Measurements from ENCODE around the gene B3GNT3.

B3GNT3 gene

GRCh38 chr19:17843292-17843827 is 48.4 kb downstream of the B3GNT3 start:
- Histone ChIP-seq H3K27ac (ENCODE audit: insufficient read depth, low read length, poor library complexity, severe bottlenecking) (peak overlapping the region; percentile 33), H3K27me3 (replicated peaks; ENCODE audit: control insufficient read depth, insufficient read depth, low read length, poor library complexity, severe bottlenecking) (no peaks in the 10 kb centered on the region), H3K4me3 (ENCODE audit: insufficient read depth, low read depth, low read length, poor library complexity, severe bottlenecking) (no peak overlapping the region), H3K4me1 (ENCODE audit: control insufficient read depth, insufficient read depth, low read length, poor library complexity, severe bottlenecking) (peaks cover 42% of the 10 kb centered on the region), H3K36me3 (ENCODE audit: control insufficient read depth, insufficient read depth, low read length) (peaks cover 56% of the 10 kb centered on the region), H3K9me3 (ENCODE audit: control insufficient read depth, low read length) (no peaks in the 10 kb centered on the region)
- DNase-seq, result no peak

GRCh38 chr19:17843908-17844490 is 49.1 kb downstream of the B3GNT3 start:
- no peak overlapping the region for H3K4me3 ChIP-seq (ENCODE audit: insufficient read depth, low read depth, low read length, poor library complexity, severe bottlenecking)
- no peak overlapping the region for H3K27ac ChIP-seq (ENCODE audit: insufficient read depth, low read length, poor library complexity, severe bottlenecking)
- peaks cover 49% of the 10 kb centered on the region for H3K4me1 ChIP-seq (ENCODE audit: control insufficient read depth, insufficient read depth, low read length, poor library complexity, severe bottlenecking)
- peaks cover 52% of the 10 kb centered on the region for H3K36me3 ChIP-seq (ENCODE audit: control insufficient read depth, insufficient read depth, low read length)
- no peak for DNase-seq
- no peaks in the 10 kb centered on the region for H3K27me3 ChIP-seq (replicated peaks; ENCODE audit: control insufficient read depth, insufficient read depth, low read length, poor library complexity, severe bottlenecking)
- no peaks in the 10 kb centered on the region for H3K9me3 ChIP-seq (ENCODE audit: control insufficient read depth, low read length)

- Histone ChIP-seq H3K4me1 (ENCODE audit: control insufficient read depth, insufficient read depth, low read length, poor library complexity, severe bottlenecking) (peaks cover 64% of the 10 kb centered on the region), H3K27me3 (replicated peaks; ENCODE audit: control insufficient read depth, insufficient read depth, low read length, poor library complexity, severe bottlenecking) (no peaks in the 10 kb centered on the region), H3K9me3 (ENCODE audit: control insufficient read depth, low read length) (no peaks in the 10 kb centered on the region), H3K4me3 (ENCODE audit: insufficient read depth, low read depth, low read length, poor library complexity, severe bottlenecking) (peak overlapping the region; percentile 70), H3K27ac (ENCODE audit: insufficient read depth, low read length, poor library complexity, severe bottlenecking) (peak overlapping the region; percentile 96), H3K36me3 (ENCODE audit: control insufficient read depth, insufficient read depth, low read length) (peaks cover 32% of the 10 kb centered on the region)
- peak; percentile 51 to 66 (median 59) for DNase-seq
Measured at GRCh38 chr19:17846146-17846545, 51.2 kb downstream of the B3GNT3 start.

GRCh38 chr19:17847538-17848366 is 52.8 kb downstream of the B3GNT3 start, which contains the start of gene JAK3:
Gene JAK3, minus strand, starts transcription at chr19:17847982. Its CDS starts 3,565 bp downstream, at chr19:17844417.
- H3K4me3 ChIP-seq (ENCODE audit: insufficient read depth, low read depth, low read length, poor library complexity, severe bottlenecking), result peak within 1 kb of the TSS; percentile 70
- H3K4me1 ChIP-seq (ENCODE audit: control insufficient read depth, insufficient read depth, low read length, poor library complexity, severe bottlenecking), result peaks cover 67% of the 10 kb centered on the region
- no peaks in the 10 kb centered on the region for H3K27me3 ChIP-seq (replicated peaks; ENCODE audit: control insufficient read depth, insufficient read depth, low read length, poor library complexity, severe bottlenecking)
- peak; percentile 76 to 77 (median 77) for DNase-seq
- H3K27ac ChIP-seq (ENCODE audit: insufficient read depth, low read length, poor library complexity, severe bottlenecking), result peak within 1 kb of the TSS; percentile 96
- H3K9me3 ChIP-seq (ENCODE audit: control insufficient read depth, low read length), result no peaks in the 10 kb centered on the region
- H3K36me3 ChIP-seq (ENCODE audit: control insufficient read depth, insufficient read depth, low read length), result peaks cover 17% of the 10 kb centered on the region

- Histone ChIP-seq H3K9me3 (ENCODE audit: control insufficient read depth, low read length) (no peaks in the 10 kb centered on the region), H3K27me3 (replicated peaks; ENCODE audit: control insufficient read depth, insufficient read depth, low read length, poor library complexity, severe bottlenecking) (no peaks in the 10 kb centered on the region), H3K4me3 (ENCODE audit: insufficient read depth, low read depth, low read length, poor library complexity, severe bottlenecking) (no peak overlapping the region), H3K36me3 (ENCODE audit: control insufficient read depth, insufficient read depth, low read length) (peaks cover 7% of the 10 kb centered on the region), H3K4me1 (ENCODE audit: control insufficient read depth, insufficient read depth, low read length, poor library complexity, severe bottlenecking) (peaks cover 62% of the 10 kb centered on the region), H3K27ac (ENCODE audit: insufficient read depth, low read length, poor library complexity, severe bottlenecking) (peak overlapping the region; percentile 96)
- DNase-seq, result no peak
Measured at GRCh38 chr19:17848595-17849292, 53.8 kb downstream of the B3GNT3 start.

GRCh38 chr19:17854061-17854460 is 59.1 kb downstream of the B3GNT3 start:
- no peak overlapping the region for H3K4me3 ChIP-seq (ENCODE audit: insufficient read depth, low read depth, low read length, poor library complexity, severe bottlenecking)
- H3K9me3 ChIP-seq (ENCODE audit: control insufficient read depth, low read length), result no peaks in the 10 kb centered on the region
- H3K27ac ChIP-seq (ENCODE audit: insufficient read depth, low read length, poor library complexity, severe bottlenecking), result no peak overlapping the region
- peaks cover 18% of the 10 kb centered on the region for H3K4me1 ChIP-seq (ENCODE audit: control insufficient read depth, insufficient read depth, low read length, poor library complexity, severe bottlenecking)
- H3K36me3 ChIP-seq (ENCODE audit: control insufficient read depth, insufficient read depth, low read length), result no peaks in the 10 kb centered on the region
- no peak for DNase-seq
- H3K27me3 ChIP-seq (replicated peaks; ENCODE audit: control insufficient read depth, insufficient read depth, low read length, poor library complexity, severe bottlenecking), result no peaks in the 10 kb centered on the region

- H3K36me3 ChIP-seq (ENCODE audit: control insufficient read depth, insufficient read depth, low read length), result no peaks in the 10 kb centered on the region
- H3K27ac ChIP-seq (ENCODE audit: insufficient read depth, low read length, poor library complexity, severe bottlenecking), result no peak overlapping the region
- no peaks in the 10 kb centered on the region for H3K9me3 ChIP-seq (ENCODE audit: control insufficient read depth, low read length)
- no peaks in the 10 kb centered on the region for H3K27me3 ChIP-seq (replicated peaks; ENCODE audit: control insufficient read depth, insufficient read depth, low read length, poor library complexity, severe bottlenecking)
- no peak overlapping the region for H3K4me3 ChIP-seq (ENCODE audit: insufficient read depth, low read depth, low read length, poor library complexity, severe bottlenecking)
- DNase-seq, result peak; percentile 72 to 83 (median 78)
- H3K4me1 ChIP-seq (ENCODE audit: control insufficient read depth, insufficient read depth, low read length, poor library complexity, severe bottlenecking), result peaks cover 8% of the 10 kb centered on the region
Measured at GRCh38 chr19:17855280-17856152, 60.6 kb downstream of the B3GNT3 start.

GRCh38 chr19:17859533-17860330 is 64.8 kb downstream of the B3GNT3 start, which contains the start of gene RPL18A:
Gene RPL18A, plus strand, starts transcription at chr19:17859910. Its CDS starts 47 bp downstream, at chr19:17859957.
- H3K36me3 ChIP-seq (ENCODE audit: control insufficient read depth, insufficient read depth, low read length), result peaks cover 35% of the 10 kb centered on the region
- peak within 1 kb of the TSS; percentile 73 for H3K27ac ChIP-seq (ENCODE audit: insufficient read depth, low read length, poor library complexity, severe bottlenecking)
- peak; percentile 98 to 99 (median 99) for DNase-seq
- H3K27me3 ChIP-seq (replicated peaks; ENCODE audit: control insufficient read depth, insufficient read depth, low read length, poor library complexity, severe bottlenecking), result no peaks in the 10 kb centered on the region
- H3K4me1 ChIP-seq (ENCODE audit: control insufficient read depth, insufficient read depth, low read length, poor library complexity, severe bottlenecking), result peaks cover 12% of the 10 kb centered on the region
- H3K4me3 ChIP-seq (ENCODE audit: insufficient read depth, low read depth, low read length, poor library complexity, severe bottlenecking), result peak within 1 kb of the TSS; percentile 83
- no peaks in the 10 kb centered on the region for H3K9me3 ChIP-seq (ENCODE audit: control insufficient read depth, low read length)
